Transverse colon (tissue), 3 donors: ENCODE data around the gene CCDC68.

Source experiments
- CTCF ChIP-seq, 5 experiments: fragments of 200-600 bp in 3 of 5; fragments of 450-650 bp in 2 of 5; sonication (generic) in 3 of 5; IDR thresholded peaks; 1 replicate in 2 of 5; 2 replicates in 3 of 5; pipeline ENCODE4 v1.5.1; 2016 to 2017; ENCODE audit warnings: antibody characterized with exemption in 5 of 5, inconsistent platforms in 3 of 5, mild to moderate bottlenecking in 2 of 5, moderate library complexity in 1 of 5
- POLR2A ChIP-seq: fragments of 450-650 bp; IDR thresholded peaks from one replicate; pipeline ENCODE4 v1.6.1; 2016; ENCODE audit warnings: antibody characterized with exemption, mild to moderate bottlenecking, moderate library complexity

DNA sequence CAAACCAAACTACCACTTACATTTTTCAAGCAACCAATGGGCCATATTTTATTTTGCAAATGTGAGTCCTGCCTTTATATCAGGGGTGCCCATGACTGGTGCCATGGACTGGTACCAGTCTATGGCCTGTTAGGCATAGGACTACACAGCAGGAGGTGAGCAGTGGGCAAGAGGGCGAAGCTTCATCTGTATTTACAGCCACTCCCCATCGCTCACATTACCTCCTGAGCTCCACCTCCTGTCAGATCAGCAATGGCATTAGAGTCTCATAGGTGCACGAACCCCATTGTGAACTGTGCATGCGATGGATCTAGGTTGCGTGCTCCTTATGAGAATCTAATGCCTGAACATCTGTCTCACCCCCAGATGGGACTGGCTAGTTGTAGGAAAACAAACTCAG, 53.6 kb downstream of the CCDC68 start:
- TF ChIP-seq CTCF (IDR thresholded peaks at IDR 0.05) (no peak), POLR2A (no peak)
